Left kidney (tissue), 2 donors: Measurements from ENCODE around the gene CDH8. TPM values are rescaled to one million over a fixed set of nuclear protein-coding genes. Genes with fewer than 3 reads are reported as not detected.
"Not testable (repeated sequence)": the region's sequence is repeated elsewhere in the genome, so short reads cannot be mapped to it uniquely, and the experiment has no call there.

Experiments used
- DNase-seq: peaks from one replicate; pipeline ENCODE4 v3.0.0-alpha.2; 2013
- polyA plus RNA-seq: library from polyadenylated mRNA; unstranded; fragments of 120-200 nt; gene quantifications from one replicate; pipeline ENCODE4 v1.2.1, GENCODE V29; 2013; ENCODE audit not compliant: insufficient read length

The CDH8 gene
- polyA plus RNA-seq, 1 donor, result 4.6 TPM

GRCh38 chr16:61792194-61792909 lies 243.9 kb downstream of the CDH8 start:
- DNase-seq, result no peak

GRCh38 chr16:61791464-61791863 lies 244.8 kb downstream of the CDH8 start:
- no peak for DNase-seq

- not testable (repeated sequence) for DNase-seq
These were observed 254.4 kb downstream of the CDH8 start for GRCh38 chr16:61781855-61782254.

GRCh38 chr16:61780161-61780560 lies 256.1 kb downstream of the CDH8 start:
- DNase-seq, result no peak

DNA sequence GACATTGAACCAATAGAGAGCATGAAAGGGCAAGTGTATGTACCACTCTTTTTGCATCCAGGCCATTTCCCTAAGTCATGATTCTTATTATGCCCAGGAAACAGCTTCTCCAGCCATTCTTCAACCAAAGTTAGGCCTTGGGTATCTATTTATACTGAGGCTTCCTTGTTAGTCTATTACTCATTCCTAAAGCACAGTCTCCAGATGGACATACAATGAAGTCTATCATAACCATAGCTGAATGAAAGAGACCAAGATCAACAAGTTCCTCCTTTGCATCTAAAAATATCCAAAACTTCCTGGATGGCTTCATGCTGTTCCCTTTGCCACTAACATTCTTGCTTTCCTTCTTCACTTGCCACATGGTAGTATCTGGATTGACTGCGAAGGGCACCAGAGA lies 265.9 kb downstream of the CDH8 start:
- no peak for DNase-seq

DNA sequence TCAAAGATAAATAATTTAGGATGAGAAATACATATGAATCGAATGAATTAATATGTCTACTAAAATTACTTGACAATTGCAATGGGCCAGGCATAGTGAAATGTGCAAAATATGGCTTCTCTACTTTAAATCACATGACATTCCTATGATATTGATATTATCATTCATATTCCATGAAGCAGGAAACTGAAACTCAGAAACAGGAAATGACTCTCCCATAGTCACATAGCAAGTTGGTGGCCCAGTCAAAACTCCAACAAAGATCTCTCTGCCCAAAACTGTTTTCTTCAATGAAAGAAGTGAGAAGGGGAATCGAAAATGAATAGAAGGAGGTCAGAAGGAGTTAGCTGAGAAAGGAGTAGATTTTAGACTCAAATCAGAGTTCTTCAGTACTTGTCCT lies 272.2 kb downstream of the CDH8 start:
- no peak for DNase-seq

DNA sequence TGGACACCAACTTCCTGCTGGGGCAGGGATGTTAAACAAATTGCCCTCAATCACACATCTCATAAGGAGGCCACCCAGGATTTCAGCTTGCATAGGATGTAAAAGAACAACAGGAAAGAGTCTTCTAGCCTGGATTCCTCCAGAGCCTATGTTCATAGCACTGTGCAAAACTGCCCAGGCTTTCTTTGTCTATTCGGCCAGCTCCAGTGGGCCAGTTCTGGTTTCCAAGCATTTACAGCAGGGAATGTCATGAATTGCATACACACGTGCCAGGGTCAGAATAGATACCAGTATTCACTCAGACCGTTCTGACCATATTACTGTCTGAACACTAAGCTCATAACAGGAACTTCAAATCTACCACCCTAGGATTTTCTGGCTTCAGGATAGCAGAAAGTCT lies 273.2 kb downstream of the CDH8 start:
- DNase-seq, result no peak

GRCh38 chr16:61730997-61731396 lies 305.2 kb downstream of the CDH8 start:
- no peak for DNase-seq

DNA sequence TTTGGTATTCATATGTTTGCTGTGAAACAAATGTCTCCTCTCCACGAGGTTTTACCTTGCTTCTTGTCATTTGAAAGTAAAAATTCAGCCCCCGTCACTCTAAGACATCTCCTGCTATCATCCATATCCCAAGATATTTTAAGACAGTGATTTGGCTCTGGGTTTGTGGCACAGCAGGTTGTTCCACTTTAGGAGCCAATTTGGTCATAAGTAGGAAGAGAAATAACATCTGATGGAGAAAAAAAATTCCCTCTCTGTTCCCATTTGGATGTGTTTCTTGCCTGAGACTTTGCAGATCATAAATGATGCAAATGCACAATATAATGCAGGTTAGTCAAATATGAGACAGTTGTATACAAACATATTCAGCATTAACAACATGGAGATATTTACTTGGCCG lies 309.5 kb downstream of the CDH8 start:
- no peak for DNase-seq

DNA sequence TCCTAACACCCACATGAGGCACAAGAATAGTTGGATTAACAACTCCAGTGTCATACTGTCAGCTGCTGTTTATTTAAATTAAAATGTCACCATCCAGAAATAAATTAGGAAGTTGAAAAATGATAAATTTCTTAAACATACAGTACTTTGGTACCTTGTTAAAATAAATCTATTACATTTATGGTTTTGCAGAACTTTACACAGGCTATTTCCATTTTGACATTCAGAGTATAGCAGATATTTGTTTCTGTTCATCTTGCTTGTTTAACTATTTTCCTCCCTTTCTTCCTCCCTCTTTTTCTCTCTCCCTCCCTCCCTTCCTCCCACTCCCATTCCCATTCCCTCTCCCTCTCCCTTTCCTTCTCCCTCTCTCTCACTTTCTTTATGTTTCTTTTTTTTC lies 310.1 kb downstream of the CDH8 start:
- DNase-seq, result no peak

DNA sequence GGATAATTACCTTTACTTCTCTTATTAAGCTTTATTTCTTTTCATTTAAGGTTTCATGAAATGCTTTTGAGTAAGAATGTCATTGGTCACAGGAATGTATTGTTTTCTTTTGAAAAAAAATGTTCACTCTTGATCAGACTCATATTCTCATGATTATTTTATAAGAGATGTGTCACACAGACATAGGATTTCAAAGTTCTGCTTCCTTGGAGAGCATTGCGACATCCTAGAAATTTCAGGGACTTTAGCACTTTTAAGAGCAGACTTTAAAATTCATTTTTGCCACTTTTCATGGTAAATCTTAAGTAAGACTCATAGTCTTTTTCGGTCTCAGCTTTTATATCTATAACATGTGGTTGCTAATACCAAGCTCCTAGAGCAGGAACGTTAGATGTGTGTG lies 314.7 kb downstream of the CDH8 start:
- DNase-seq, result no peak

GRCh38 chr16:61715393-61715792 lies 320.8 kb downstream of the CDH8 start:
- DNase-seq, result no peak

- DNase-seq, result no peak
These were observed 322.5 kb downstream of the CDH8 start for GRCh38 chr16:61713787-61714186.

- DNase-seq, result not testable (repeated sequence)
These were observed 336.6 kb downstream of the CDH8 start for GRCh38 chr16:61699640-61700039.

DNA sequence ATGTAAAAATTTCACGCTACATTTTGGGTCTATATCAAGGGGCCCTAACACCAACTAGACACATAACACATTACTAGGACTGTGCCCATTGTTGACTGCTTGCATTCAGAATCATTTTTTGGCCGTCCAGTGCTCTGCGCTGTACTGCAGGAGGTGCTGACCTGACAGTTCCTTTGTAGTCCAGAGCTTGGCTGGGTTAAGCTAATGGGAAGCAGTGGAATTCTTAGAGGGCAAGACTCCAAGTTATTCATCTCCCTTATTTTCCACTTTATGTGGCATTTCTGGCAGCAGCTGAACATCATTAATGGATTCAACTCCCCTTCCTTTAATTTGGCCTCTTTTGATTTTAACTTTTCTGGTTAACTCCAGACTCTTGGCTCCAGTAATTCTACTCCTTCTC lies 351.7 kb downstream of the CDH8 start:
- no peak for DNase-seq

DNA sequence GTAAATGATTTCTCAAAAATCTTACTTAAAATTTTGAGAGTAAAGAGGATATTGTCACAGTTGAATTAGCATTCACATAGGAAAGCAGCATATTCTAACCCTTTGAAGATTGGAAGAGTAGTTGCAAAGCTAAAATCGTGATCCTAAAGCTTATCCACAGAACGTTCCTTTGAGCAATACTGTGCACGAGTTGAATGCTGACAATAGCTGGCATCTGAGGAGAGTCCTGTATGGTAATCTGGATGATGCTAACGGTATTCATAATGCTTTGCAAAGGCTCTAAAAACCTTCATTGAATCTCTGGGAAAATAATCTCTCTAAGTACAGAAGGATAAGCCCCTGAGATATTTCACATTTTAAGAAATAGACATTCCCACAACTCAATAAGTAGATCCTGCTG lies 354.6 kb downstream of the CDH8 start:
- DNase-seq, result no peak

GRCh38 chr16:61681124-61681523 lies 355.1 kb downstream of the CDH8 start:
- no peak for DNase-seq

DNA sequence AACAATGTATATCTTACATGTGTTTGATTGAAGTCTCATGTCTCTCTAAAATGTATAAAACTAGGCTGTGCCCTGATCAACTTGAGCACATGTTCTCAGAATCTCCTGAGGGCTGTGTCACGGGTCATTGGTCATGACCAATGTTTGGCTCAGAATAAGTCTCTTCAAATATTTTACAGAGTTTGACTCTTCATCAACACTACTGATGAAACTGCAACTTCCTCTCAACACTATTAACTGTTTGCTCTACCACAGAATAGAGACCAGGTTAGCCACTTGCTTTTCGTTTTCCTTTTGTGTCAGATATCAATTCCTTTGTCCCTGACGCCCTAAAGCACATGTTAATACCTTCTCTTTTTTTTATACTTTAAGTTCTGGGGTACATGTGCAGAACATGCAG lies 358.1 kb downstream of the CDH8 start:
- DNase-seq, result no peak

GRCh38 chr16:61677776-61678175 lies 358.5 kb downstream of the CDH8 start:
- DNase-seq, result no peak

DNA sequence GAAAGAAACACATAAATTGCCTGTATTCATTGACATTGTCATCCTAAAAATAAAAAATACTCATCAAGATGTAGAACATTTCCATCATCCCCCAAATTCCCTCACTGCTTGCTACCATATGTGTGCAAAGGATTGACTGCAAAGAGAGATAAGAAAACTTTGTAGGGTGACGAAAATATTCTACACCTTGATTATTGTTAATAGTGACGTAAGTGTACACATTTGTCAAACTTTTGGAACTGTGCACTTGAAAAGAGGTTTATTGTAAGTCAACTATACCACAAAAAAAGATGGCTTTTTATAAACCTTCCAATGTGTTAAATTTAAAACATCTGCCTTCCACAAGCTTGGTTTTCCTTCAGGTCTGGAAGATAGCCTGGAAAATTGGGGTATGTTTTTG lies 359.5 kb downstream of the CDH8 start:
- DNase-seq, result no peak

DNA sequence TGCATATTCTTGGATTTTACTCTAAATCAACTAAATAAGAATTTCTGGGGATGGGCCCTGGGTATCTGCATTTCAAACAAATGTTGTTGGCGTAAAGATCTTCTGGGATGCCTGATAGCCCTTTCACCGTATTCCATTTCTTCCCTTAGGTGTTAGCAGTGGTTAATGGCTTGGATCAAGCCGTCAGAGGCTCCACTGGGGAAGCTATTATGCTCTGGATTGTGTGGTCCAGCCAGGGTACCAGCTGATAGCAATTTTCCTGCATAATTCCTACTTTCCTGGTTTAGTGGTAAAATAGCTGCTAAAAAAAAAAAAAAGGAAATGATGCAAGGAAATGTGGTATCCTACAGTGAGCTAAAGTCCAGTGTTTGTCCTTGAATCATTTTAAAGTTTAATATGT lies 365.1 kb downstream of the CDH8 start:
- no peak for DNase-seq

DNA sequence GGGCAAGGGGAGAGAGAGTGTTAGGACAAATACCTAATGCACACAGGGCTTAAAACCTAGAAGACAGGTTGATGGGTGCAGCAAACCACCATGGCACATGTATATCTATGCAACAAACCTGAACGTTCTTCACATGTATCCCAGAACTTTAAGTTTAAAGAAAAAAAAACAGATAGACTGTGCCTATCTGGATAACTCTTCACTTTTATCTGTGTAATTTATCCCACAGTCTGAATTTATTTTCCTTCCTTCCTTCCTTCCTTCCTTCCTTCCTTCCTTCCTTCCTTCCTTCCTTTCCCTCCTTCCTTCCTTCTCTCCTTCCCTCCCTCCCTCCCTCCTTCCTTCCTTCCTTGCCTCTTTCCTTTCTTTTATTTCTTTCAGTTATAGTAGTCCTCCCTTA lies 370.7 kb downstream of the CDH8 start:
- DNase-seq, result no peak

DNA sequence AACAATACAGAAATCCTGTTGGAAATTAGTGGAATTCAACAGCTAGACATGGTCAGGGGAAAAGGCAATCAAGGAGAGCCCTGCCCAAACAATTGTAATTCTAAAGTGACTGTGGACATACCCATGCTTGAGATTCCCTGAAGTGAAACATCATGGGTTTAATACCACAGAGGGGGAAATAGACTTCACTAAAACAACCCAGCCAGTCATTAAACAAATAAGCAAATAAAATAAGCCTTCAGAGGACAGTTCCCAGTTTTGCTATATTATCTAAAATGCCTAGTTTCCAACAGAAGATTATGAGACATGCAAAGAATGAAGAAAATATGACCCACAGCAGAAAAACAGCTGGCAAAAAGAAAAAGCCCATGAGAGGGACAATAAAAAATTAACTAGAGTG lies 376.3 kb downstream of the CDH8 start:
- DNase-seq, result no peak

GRCh38 chr16:61654962-61655361 lies 381.3 kb downstream of the CDH8 start:
- no peak for DNase-seq

DNA sequence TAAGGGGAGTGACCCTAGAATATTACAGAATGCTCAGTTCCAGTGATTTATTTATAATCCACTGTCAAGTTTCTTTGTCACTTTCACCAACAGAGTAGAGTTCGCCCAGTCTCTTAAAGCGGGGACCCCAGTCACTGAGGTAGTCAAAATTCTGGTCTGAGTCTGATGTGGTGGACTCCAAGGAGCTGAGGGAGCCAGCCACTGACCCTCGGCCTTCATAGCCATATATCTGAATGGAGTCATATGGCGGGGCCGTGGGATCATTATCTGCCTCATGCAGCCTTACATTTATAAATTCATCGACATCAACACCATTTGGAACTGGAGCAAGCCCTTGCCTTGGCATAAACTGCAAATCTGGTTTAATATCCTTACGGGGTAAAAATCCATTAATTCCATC lies 382.7 kb downstream of the CDH8 start:
- no peak for DNase-seq
